IPS DF 6.9 (cell line): ENCODE results near the gene TJAP1.
"Not testable (repeated sequence)": the region's sequence is repeated elsewhere in the genome, so short reads cannot be mapped to it uniquely, and the experiment has no call there.

ENCODE experiments used
- DNase-seq: peaks from one replicate; pipeline ENCODE4 v3.0.0-alpha.2; 2013; ENCODE audit warnings: low read depth, low spot score
- H3K27ac ChIP-seq: one replicate; pipeline ENCODE4 v1.5.1; 2013; ENCODE audit warnings: low read length, control low read depth
- H3K27me3 ChIP-seq: 2 replicates; pipeline ENCODE4 v1.6.1; 2013; ENCODE audit warnings: mild to moderate bottlenecking, low read length; ENCODE audit not compliant: control insufficient read depth, insufficient read depth
- H3K36me3 ChIP-seq: 2 replicates; pipeline ENCODE4 v1.6.1; 2013; ENCODE audit warnings: low read length; ENCODE audit not compliant: control insufficient read depth, insufficient read depth
- H3K4me1 ChIP-seq: 2 replicates; pipeline ENCODE4 v1.6.1; 2013; ENCODE audit warnings: low read length; ENCODE audit not compliant: control insufficient read depth, insufficient read depth
- H3K4me3 ChIP-seq: 2 replicates; pipeline ENCODE4 v1.5.1; 2013; ENCODE audit warnings: mild to moderate bottlenecking, low read length
- H3K9me3 ChIP-seq: 2 replicates; pipeline ENCODE4 v1.6.1; 2013; ENCODE audit warnings: low read length, inconsistent platforms; ENCODE audit not compliant: control insufficient read depth, insufficient read depth
- WGBS: extraction: QIAGEN DNeasy Blood & Tissue Kit; methylation state at CpG from one replicate; pipeline ENCODE4 v1.1.7; 2013; ENCODE audit warnings: mixed read lengths, missing lambda C conversion rate; ENCODE audit not compliant: insufficient read length, insufficient coverage; 5-methylcytosine and 5-hydroxymethylcytosine counted together

Gene TJAP1

DNA sequence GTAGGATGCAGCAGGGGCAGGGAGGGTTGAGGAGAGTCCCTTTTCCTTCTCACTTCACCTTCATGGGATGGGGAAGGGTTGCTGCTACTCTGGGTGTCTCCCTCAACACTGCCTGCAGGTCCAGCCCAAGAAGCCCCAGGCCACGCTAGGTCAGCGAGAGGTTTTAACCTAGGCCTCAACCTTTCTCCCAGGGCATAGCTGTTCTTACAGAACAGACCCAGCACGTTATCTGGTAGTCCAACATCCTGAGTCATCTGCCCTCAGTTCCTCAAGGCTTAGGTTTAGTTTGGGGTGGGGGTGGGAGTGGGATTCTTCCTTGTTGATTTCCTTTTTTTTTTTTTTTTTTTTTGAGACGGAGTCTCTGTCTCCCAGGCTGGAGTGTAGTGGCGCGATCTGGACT is 17.0 kb downstream of the TJAP1 start:
- peaks cover 10% of the 10 kb centered on the region for H3K4me1 ChIP-seq
- no peak for DNase-seq
- H3K4me3 ChIP-seq = no peak overlapping the region
- WGBS = no CpG with 5 or more reads among the region's 6 CpGs
- peaks cover 7% of the 10 kb centered on the region for H3K36me3 ChIP-seq
- H3K27ac ChIP-seq = no peak overlapping the region
- no peaks in the 10 kb centered on the region for H3K9me3 ChIP-seq
- H3K27me3 ChIP-seq = no peaks in the 10 kb centered on the region

GRCh38 chr6:43494766-43495165 is 17.4 kb downstream of the TJAP1 start:
- Histone ChIP-seq H3K9me3 (no peaks in the 10 kb centered on the region), H3K36me3 (peaks cover 10% of the 10 kb centered on the region), H3K4me3 (no peak overlapping the region), H3K4me1 (peaks cover 10% of the 10 kb centered on the region), H3K27me3 (no peaks in the 10 kb centered on the region), H3K27ac (no peak overlapping the region)
- WGBS = no CpG with 5 or more reads among the region's 4 CpGs
- DNase-seq = no peak

DNA sequence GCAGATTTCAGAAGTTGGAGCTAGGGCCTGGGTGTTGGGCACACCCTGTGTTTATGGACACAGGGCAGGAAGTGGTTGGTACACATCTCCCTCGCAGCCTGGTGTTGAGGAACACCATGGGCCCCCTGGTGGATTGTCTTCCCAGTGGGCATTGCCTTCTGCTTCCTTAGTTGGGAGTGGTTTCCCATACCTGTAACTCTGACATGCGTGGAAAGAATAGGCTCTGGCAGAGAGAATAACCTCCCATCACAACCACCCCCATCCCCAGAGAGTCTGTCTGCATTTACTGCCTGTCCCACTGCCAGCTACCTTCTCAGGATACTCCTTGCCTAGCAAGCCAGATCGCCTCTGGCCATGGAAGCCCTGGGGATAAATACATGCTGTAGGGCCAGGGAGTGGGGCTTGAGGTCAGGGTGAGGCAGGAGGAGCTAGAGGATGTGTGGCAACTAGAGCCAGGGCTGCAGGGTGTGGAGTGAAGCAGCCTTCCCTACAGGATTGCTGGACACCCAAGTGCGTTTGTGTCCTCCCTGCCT is 18.1 kb downstream of the TJAP1 start:
- H3K27ac ChIP-seq = no peak overlapping the region
- no peak for DNase-seq
- peaks cover 13% of the 10 kb centered on the region for H3K36me3 ChIP-seq

GRCh38 chr6:43496370-43497128 is 19.2 kb downstream of the TJAP1 start:
- H3K4me1 ChIP-seq = peaks cover 10% of the 10 kb centered on the region
- no CpG with 5 or more reads among the region's 18 CpGs for WGBS
- H3K36me3 ChIP-seq = peaks cover 15% of the 10 kb centered on the region
- H3K4me3 ChIP-seq = no peak overlapping the region
- DNase-seq = no peak
- H3K27me3 ChIP-seq = no peaks in the 10 kb centered on the region
- no peak overlapping the region for H3K27ac ChIP-seq
- H3K9me3 ChIP-seq = no peaks in the 10 kb centered on the region

More for the DNA sequence above, 18.1 kb downstream of the TJAP1 start:
- peaks cover 10% of the 10 kb centered on the region for H3K4me1 ChIP-seq
- no peak overlapping the region for H3K4me3 ChIP-seq
- H3K9me3 ChIP-seq = no peaks in the 10 kb centered on the region
- WGBS = no CpG with 5 or more reads among the region's 4 CpGs
- H3K27me3 ChIP-seq = no peaks in the 10 kb centered on the region

- Histone ChIP-seq H3K36me3 (peaks cover 15% of the 10 kb centered on the region), H3K9me3 (no peaks in the 10 kb centered on the region), H3K4me1 (peaks cover 10% of the 10 kb centered on the region), H3K27me3 (no peaks in the 10 kb centered on the region), H3K27ac (no peak overlapping the region), H3K4me3 (no peak overlapping the region)
- DNase-seq = no peak
- no CpG with 5 or more reads among the region's 6 CpGs for whole genome bisulfite sequencing
Observed at GRCh38 chr6:43497129-43497396, 19.7 kb downstream of the TJAP1 start.

- H3K36me3 ChIP-seq = peaks cover 20% of the 10 kb centered on the region
Observed at GRCh38 chr6:43497689-43498088, 20.3 kb downstream of the TJAP1 start.

GRCh38 chr6:43498291-43498690 is 20.9 kb downstream of the TJAP1 start:
- WGBS = no CpG with 5 or more reads among the region's 5 CpGs
- DNase-seq, H3K27me3 ChIP-seq, H3K9me3 ChIP-seq, H3K4me3 ChIP-seq, H3K27ac ChIP-seq, H3K4me1 ChIP-seq: not testable (repeated sequence)
- peaks cover 26% of the 10 kb centered on the region for H3K36me3 ChIP-seq

More at GRCh38 chr6:43497689-43498088, 20.3 kb downstream of the TJAP1 start:
- no peak for DNase-seq
- Histone ChIP-seq H3K4me3 (no peak overlapping the region), H3K27ac (no peak overlapping the region), H3K27me3 (no peaks in the 10 kb centered on the region), H3K9me3 (no peaks in the 10 kb centered on the region), H3K4me1 (peaks cover 10% of the 10 kb centered on the region)
- WGBS = no CpG with 5 or more reads among the region's 12 CpGs

DNA sequence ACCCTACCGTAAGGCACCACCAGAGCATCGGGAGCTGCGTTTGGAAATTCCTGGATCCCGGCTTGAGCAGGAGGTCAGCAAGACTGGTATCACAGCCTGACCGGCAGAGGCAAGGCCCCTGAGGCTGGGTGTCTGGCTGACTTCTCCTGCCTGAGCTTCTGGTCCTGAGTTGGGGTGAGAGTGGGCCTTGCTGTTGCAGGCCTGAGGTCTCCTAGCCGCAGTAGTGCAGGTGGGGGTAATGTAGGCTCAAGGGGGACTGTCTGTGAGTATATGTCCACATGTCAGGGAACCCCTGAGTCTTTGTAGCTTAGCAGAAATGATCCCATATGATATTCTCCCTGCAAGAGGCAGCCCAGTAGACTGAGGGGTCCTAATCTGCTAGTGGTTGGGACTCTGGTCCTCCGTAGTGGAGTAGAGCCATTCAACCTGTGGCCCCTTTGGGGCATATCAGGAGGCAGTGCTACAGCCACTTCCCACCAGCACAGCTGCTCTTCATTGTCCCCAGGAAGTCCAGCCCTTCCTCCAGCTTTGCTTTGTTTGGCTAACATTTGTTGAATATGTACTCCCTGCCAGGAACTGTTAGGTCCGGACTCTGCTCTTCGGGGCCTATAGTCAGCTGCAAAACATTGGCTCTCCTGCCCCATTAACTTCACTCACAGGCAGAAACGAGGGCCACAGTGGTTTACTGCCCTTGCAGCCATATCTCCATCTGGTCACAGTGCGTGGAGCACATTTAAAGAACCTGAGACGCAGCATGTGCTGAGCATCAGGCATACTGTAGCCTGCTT is 21.9 kb downstream of the TJAP1 start:
- Histone ChIP-seq H3K4me3 (no peak overlapping the region), H3K4me1 (peaks cover 10% of the 10 kb centered on the region), H3K27ac (no peak overlapping the region), H3K27me3 (no peaks in the 10 kb centered on the region), H3K36me3 (peaks cover 31% of the 10 kb centered on the region), H3K9me3 (no peaks in the 10 kb centered on the region)
- no CpG with 5 or more reads among the region's 12 CpGs for WGBS
- DNase-seq = no peak

GRCh38 chr6:43500921-43501320 is 23.6 kb downstream of the TJAP1 start:
- H3K36me3 ChIP-seq = peaks cover 43% of the 10 kb centered on the region

GRCh38 chr6:43502666-43503065 is 25.3 kb downstream of the TJAP1 start:
- H3K36me3 ChIP-seq = peaks cover 43% of the 10 kb centered on the region

More at GRCh38 chr6:43500921-43501320, 23.6 kb downstream of the TJAP1 start:
- no peaks in the 10 kb centered on the region for H3K9me3 ChIP-seq
- no peak overlapping the region for H3K4me3 ChIP-seq
- peaks cover 5% of the 10 kb centered on the region for H3K4me1 ChIP-seq
- H3K27me3 ChIP-seq = no peaks in the 10 kb centered on the region
- no peak for DNase-seq
- WGBS = no CpG with 5 or more reads among the region's 3 CpGs
- no peak overlapping the region for H3K27ac ChIP-seq

More at GRCh38 chr6:43502666-43503065, 25.3 kb downstream of the TJAP1 start:
- H3K4me3 ChIP-seq = no peak overlapping the region
- no CpG with 5 or more reads among the region's 4 CpGs for WGBS
- no peak for DNase-seq
- H3K9me3 ChIP-seq = no peaks in the 10 kb centered on the region
- H3K4me1 ChIP-seq = no peaks in the 10 kb centered on the region
- H3K27me3 ChIP-seq = no peaks in the 10 kb centered on the region
- H3K27ac ChIP-seq = no peak overlapping the region
